NK-92 (cell line): Measurements from ENCODE around the gene MYRFL.
"Not testable (repeated sequence)": the region's sequence is repeated elsewhere in the genome, so short reads cannot be mapped to it uniquely, and the experiment has no call there.

ENCODE experiments used
- DNase-seq: peaks from one replicate; lab custom pipeline; 2025; ENCODE audit not compliant: unreplicated experiment; lab: John Stamatoyannopoulos, UW

Gene MYRFL

DNA sequence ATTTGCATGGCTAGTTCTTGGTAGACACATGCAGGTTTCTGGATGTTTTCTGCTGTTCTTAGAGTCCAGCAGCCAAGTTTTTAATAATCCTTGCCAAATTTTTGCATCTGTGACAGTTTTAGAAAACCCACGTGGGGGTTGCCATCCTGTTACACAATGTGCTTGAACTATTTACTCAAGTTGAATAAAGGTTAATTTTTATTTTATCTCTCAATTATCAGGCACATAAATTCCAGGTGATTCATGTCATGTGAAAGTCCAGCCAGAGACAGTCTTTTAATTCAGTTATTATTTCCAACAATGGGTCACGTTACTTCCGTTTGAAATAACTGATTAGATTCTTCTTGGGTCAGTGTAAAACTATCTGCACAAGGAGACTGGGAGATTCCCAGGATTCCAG, 15.7 kb downstream of the MYRFL start:
- DNase-seq = no peak

DNA sequence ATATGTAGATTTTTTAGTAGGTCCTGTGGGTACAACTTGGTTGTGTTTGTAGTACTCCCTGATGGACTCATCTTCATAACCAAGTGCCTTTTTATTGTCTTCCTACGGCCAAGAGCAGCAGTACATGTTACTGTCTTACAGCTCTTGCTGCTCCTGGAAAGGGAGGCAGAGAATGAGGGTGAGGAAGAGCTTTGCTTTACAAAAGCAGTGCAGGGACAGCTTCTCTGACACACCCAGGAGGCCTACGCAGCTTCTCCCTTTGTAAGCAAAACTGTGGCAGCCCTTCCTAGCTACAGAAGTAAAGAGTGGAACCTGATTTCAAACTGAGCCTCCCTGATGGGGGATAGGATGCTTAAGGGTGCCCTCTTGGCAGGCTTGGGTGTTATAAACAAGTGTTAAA, 18.6 kb downstream of the MYRFL start:
- DNase-seq = no peak

DNA sequence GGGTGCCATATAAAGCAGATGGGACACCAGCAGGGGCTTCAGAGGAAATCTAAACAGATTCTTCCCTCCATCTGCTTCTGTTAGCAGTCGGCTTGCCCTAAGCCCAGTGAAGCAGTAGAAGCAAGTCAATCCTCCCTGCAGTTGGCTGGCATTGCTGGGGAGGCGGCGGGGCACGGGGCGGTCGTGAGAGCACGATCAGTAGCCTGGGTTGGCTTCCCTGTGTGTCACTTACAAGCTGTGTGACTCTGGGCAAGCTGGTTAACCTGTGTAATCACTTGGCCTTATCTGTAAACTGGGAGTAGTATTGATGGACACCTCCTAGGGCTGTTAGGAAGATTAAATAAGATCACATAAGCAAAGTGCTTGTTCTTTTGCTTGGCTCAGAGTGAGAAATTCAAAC, 19.4 kb downstream of the MYRFL start:
- DNase-seq = no peak

DNA sequence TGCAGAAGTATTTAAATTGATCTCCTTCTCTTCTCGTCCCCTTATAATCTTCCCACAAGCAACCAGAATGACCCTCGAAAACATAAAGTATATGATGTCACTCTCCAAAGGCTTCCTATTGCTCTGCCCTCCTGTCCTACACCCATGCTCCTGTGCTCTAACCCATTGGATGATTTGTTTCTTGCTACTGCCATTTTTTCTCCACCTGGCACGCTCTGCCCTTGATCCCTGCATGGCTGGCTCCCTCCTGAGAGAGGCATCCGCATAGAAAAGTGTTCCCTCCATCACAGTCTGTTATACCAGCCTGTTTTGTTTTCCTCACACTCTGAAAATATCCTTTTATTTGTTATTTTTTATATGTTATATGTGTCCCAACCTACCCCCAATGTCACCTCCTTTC, 19.8 kb downstream of the MYRFL start:
- DNase-seq = no peak

DNA sequence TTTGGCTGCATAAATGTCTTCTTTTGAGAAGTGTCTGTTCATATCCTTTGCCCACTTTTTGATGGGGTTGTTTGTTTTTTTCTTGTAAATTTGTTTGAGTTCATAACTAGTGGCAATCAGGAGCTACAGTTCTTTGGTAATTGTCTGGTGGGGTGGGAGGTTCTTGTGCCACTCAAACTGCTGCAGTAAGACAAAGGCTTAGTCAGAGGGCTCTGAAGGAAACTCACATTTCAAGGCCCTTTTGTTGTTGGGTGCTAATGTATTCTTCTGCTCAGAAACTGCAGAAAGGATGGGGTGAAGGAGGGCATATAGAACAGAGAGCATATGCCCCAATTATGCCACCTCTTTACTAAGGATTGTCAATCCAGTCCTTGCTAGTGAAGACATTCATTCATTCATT, 21.9 kb downstream of the MYRFL start:
- no peak for DNase-seq

DNA sequence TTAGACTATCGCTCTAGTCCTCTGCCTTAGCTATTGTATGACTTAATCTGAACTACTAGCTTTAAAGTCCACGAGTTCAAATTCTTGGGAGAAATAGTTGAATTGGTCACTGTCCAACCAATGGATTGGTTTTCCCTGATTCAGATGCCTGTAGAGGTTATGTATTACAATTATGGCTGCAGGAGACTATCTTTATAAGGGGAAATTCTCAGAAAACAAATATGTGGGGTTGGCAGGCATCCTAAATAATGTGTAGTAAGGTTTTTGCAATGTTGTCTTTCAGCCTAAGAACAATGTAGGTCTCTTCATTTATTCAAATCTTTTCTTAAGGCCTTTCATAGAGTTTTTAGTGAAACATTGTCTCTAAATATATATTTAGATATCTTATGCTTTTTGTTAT, 26.9 kb downstream of the MYRFL start:
- no peak for DNase-seq

DNA sequence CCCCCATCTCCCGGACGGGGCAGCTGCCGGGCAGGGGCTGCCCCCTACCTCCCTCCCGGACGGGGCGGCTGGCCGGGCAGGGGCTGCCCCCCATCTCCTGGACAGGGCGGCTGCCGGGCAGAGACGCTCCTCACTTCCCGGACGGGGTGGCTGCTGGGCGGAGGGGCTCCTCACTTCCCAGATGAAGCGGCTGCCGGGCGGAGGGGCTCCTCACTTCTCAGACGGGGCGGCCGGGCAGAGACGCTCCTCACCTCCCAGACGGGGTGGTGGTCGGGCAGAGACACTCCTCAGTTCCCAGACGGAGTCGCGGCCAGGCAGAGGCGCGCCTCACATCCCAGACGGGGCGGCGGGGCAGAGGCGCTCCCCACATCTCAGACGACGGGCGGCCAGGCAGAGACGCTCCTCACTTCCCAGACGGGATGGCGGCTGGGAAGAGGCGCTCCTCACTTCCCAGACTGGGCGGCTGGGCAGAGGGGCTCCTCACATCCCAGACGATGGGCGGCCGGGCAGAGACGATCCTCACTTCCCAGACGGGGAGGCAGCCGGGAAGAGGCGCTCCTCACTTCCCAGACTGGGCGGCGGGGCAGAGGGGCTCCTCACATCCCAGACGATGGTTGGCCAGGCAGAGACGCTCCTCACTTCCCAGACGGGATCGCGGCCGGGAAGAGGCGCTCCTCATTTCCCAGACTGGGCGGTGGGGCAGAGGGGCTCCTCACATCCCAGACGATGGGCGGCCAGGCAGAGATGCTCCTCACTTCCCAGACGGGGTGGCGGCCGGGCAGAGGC, 28.3 kb downstream of the MYRFL start:
- not testable (repeated sequence) for DNase-seq

DNA sequence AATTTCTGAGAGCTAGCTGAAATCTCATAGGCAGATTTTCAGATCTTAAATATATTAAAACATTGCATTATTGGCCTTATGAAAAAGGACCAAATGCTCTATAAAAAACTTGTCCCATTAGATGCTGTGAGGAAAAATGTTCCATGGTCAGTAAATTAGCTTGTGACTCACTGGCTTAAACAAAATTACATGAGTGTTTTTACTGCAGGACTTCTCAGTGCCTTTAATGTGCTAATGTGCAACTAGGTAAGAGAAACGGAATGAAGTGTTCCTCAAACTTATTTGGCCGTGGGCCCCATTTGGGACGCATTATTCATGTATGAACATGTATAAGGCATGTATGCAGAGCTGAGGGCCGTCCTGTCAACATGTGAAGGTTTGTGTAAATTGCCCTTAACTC, 41.7 kb downstream of the MYRFL start:
- no peak for DNase-seq

DNA sequence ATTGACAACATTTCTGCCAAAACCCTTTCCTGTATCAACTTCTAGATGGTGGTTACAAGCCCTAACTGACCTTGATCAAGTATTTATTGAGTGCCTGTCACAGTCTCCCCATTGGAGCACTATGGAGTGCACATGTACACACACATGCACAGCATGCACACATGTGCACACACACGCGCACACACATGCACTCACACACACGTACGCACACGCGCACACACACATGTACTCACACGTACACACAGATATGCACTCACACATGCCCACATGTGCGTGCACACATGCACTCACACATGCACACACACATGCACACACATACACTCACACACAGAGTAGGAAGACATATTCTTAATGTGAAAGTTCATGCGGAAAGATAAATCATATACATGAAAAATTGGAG, 43.7 kb downstream of the MYRFL start:
- no peak for DNase-seq

DNA sequence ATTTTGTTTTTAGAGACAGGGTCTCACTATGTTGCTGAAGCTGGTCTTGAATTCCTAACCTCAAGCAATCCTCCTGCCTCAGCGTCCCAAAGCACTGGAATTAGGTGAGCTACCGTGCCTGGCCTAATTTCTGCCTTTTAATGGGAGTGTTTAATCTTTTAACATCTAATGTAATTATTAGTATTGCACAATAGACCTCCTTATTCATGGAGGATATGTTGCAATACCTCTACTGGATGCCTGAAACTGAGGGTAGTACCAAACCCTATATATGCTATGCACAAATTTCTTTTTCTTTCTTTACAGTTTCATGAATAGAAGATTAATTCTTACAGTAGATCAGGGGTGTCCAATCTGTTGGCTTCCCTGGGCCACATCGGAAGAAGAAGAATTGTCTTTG, 47.8 kb downstream of the MYRFL start:
- no peak for DNase-seq

DNA sequence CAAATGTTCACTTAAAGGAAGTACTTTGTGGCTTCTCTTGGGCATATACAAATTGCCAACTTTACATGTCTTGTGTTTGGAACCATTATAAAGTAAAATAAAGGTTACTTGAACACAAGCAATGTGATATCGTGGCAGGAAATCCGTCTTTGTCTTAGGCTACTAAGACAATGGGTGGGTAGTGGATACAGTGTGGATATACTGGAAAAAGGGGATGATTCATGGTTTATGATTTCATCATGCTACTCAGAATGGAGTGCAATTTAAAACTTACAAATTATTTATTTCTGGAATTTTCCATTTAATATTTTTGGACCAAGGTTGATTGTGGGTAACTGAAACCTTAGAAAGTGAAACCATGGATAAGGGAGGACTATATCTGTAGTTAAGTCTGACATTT, 48.4 kb downstream of the MYRFL start:
- no peak for DNase-seq

DNA sequence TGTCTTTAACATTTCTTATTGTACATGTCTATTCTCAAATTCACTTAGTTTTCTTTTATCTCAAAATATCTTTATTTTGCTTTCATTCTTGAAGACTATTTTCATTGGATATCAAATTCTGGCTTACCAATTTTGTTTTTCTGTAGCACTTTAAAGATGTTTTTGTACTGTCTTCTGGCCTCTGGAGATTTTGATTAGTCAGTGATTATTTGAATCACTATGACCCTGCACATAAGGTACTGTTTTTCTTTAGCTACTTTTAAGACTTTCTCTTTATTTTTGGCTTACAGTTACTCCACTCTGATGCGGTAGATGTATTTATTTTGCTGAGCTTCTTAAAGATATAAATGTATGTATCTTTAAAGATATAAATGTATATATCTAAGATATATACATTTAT, 49.6 kb downstream of the MYRFL start:
- no peak for DNase-seq

DNA sequence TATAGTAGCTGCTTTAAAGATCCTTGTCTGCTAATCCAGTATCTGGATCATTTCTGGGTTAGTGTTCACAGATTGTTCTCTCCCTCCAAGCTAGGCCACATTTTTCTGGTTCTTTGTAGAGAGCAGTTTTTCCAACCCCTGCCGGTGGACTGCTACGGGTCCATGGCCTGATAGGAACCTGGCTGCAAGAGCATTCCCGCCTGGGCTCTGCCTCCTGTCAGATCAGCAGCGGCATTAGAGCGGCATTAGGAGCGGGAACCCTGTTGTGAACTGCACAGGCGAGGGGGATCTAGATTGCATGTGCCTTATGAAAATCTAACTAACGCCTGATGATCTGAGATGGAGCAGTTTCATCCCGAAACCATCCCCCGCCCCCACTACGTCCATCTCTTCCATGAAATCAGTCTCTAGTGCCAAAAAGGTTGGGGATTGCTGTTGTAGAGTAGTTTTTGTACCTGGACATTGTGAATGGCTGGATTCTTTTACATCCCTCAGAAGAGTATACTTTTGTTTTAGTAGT, 50.4 kb downstream of the MYRFL start:
- DNase-seq = no peak

DNA sequence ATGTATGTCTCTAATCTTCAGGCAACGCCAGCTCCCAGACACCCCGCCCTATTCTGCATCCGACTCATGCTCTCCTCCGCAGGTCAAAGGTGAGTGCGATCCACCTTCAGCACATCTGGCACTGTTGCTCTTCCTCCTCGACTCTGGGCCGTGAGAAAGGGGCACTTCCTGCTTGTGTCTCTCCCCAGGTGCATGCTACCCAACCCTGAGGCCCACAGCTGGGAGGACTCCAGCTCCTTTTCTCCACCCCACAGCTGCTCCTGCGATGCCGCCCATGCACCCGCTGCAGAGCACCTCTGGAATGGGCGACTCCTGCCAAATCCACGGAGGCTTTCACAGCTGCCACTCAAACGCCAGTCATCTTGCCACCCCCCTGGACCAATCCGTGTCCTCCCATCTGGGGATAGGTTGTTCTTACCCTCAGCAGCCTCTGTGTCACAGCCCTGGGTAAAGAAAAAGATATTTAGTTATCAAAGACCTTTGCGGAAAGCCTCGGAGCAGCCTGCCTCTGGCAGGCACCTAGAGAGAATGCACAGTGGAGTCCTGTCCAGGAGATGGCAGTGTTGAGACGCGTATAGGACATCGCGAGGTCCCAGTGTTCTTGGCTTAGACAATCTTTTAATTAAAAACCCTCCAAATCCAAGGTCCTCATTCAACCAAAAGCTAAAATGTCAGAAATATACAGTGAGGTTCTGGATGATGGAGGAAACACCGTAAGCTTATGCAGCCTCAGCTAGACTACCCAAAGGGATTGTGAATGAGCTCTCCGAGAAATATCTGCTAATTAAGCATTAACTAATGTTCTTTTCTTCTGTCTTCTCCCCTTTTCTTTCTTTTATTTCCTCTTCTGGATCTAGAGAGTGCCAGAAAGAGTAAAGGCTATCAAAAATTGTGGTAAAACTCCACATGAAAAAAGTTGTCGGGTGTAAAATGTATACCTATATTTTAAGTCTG, 54.3 kb downstream of the MYRFL start:
- DNase-seq = no peak

DNA sequence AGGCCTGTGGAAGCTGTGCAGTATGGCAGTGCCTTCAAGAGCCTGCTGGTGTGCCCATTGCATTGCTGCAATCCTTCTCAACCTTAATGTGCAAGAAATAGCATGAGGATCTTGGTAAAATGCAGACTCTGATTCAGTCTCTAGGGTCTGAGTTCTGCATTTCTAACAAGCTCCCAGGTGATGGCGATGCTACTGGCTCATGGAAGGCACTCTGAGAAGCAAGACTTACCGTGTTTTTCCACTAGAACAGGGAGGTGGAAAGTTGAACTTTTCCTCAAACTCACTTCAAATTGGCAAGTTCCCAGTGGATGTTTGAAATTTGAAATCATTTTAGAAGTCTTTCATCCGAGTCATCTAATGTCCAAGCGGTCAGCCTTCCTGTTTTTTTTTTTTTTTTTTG, 55.5 kb downstream of the MYRFL start:
- DNase-seq = no peak

DNA sequence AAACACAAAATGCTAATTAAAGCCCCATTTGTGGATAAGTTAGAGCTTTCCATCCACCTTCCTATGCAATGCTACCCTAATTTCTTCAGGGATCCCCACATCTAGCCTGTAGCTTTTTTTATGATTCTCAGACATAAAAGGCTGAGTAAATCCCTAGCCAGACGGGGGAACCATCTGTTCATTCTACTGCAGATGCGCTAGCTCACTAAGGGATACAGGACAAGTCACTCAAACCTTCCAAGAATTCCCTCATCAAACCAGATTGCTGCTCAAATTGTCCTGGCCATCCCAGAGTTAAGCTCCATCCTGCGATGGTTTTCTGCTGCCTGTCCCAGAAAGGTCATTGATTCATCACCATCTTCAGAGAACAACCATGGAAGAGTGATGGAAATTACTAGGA, 56.7 kb downstream of the MYRFL start:
- DNase-seq = no peak

DNA sequence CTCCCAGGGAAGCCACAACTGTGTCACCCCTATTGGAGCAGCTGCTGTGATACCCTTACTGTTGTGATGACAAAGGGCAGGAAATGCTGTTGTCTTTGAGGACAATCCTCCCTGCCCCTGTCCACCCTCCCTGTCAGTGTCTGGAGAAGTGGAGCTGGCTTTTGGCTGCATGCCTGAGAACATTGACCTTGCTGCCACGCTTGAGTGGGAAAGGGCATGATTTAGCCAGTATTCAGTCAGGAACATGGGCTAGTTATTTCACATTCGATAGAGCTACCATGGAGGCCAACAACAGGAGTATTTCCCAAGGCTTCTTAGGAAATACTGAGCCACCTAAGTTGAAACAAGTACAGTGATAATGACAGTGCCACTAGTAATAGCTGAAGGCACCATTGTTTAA, 59.4 kb downstream of the MYRFL start:
- DNase-seq = no peak

DNA sequence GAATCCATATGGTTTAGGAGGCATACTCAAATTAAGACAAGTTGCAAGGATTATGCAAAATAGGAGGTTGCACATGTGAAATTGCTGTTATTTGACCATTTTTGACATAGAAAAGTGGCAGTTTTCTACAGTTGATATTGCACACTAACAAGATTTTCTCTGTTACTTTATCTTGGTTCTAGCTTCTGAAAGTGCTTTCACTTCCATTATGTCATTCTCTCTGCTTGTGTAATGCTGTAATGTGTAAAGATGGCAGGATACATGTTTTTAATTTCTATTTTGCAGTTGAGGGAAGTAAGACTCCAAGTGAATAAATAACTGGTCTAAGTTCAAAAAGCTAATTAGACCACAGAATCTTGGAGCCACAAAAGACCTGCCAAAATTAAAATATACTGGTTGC, 60.6 kb downstream of the MYRFL start:
- DNase-seq = no peak

DNA sequence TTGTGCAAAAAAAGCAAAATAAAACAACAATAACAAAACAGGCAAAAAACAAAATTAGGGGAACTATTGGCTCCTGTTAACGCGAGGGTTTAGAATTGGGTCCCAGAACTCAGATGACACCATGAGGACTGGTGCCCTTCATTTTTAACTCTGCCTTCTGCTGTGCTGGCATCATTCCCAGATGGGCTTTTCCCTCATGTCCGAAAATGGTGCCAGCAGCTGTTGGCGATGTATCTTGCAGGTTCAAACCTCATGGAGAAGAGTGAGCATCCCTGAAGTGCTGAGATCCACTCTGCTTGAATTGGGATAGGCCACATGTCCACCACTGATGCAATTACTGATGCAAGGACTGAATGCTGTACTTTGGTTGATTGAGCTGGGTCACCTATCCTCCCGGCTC, 61.1 kb downstream of the MYRFL start:
- no peak for DNase-seq

DNA sequence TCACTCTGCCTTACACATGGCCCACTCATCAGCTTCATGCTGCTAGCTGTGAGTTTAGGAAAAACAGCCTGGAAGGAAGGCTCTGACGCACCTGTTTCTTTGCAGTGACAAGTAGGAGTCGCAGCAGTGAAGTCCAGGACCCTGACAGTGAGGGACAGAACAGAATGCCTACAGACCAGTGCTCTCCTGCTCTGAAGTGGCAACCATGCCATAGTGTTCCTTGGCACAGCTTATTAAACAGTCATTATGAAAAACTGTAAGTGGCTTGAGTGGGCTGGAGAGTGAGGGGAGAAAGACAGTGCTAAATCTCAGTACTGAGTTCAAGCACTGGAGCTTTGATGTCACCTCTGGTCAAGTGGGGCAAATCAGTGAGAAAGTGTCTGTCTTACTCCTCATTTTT, 61.7 kb downstream of the MYRFL start:
- no peak for DNase-seq

DNA sequence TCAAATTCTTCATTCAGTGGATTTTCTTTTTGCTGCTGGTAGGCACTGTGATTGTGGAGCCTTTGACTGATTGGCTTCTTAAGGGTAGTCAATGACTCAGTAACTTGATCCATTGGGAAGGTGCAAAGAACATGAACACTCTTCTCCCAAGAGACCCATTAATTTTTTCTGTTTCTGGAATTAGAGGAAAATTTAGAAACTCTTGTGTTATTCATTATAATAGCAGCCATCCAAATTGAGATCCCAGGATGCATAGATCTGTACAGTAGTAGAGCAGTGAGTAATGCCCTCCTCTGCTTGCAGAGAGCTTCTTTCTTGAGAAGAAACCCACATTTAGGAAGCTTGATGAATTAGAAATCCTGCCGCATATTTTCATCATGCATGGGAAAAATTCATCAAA, 63.9 kb downstream of the MYRFL start:
- DNase-seq = no peak

DNA sequence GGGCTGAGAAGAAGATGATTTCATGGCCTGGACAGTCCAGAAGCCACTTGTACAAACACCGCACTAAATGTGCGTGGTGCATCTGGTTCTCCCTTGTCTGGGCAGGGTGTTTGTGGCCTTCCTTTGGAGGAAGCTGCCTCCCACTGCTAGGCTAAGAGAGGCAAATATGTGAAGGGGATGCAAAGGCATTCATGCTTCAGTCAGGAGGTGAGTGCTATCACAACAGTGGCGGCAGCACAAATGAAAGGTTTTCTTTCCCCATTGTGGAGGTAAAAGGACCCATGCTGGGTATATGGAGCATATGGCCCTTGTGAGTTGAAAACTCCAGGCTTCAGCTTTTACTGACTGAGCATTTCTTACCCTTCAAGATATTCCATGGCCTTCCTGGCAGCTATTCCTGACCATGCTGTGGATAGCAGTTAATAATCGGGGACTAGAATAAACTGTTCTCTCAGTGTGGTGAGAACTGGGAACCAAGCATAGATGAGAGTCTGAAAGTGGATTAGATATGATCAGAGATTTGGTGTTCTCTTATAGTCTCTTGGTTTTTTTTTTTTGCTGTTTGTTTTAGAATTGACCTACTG, 69.9 kb downstream of the MYRFL start:
- DNase-seq = no peak
